Measurements from ENCODE around the gene ZFP36. TPM values are rescaled to one million over a fixed set of nuclear protein-coding genes. Genes with fewer than 3 reads are reported as not detected.

ZFP36 gene
- total RNA-seq, 4 donors from 2014 or later, result 280 to 924 (median 309) TPM

DNA sequence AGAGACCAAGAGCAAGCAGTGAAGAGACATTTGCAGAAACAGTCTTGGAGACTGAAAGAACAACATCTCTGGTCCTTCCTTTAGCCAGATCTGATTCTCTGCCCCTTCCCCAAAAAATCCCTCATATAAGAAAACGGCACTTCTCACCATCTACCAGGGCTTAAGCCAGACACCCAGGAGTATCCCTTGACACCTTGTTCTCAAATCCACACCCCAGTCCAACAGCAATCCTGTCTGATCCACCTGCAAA lies 4.1 kb downstream of the ZFP36 start:
- in situ Hi-C loops (cut with MboI; ENCODE audit: low pct_ligation_motif_present in 1 of 4, low pct_unique_long_range_greater_than_20kb in 1 of 4, low sequenced_read_pairs in 3 of 4) (no loop called here), intact Hi-C loops (cut with DNase I; ENCODE audit: low total_unique reads) (no loop called here)
- Histone ChIP-seq H3K4me1 (peaks cover 11 to 55% (median 43%) of the 10 kb centered on the region in 4 donors), H3K9me3 (no peaks in the 10 kb centered on the region), H3K27me3 (peaks cover 17% of the 10 kb centered on the region), H3K27ac (peak overlapping the region; percentile 98 to 100 (median 99)), H3K4me3 (peak overlapping the region in 3 of 4 donors; percentile 66 to 86 (median 83)), H3K36me3 (peaks cover 0 to 14% (median 8%) of the 10 kb centered on the region in 4 donors)
- DNase-seq, result no peak
- WGBS, 2 donors (ENCODE audit: low coverage in 1 of 2), result 47% methylated on average over 1 of the region's 1 CpG; no CpG with 5 or more reads in 1 of the 2 donors
- TF ChIP-seq POLR2A (IDR thresholded peaks at IDR 0.05) (no peak), EP300 (IDR thresholded peaks at IDR 0.05; ENCODE audit: low read depth) (no peak), POLR2AphosphoS5 (IDR thresholded peaks at IDR 0.05) (no peak)
- TF ChIP-seq, protein P1, sequence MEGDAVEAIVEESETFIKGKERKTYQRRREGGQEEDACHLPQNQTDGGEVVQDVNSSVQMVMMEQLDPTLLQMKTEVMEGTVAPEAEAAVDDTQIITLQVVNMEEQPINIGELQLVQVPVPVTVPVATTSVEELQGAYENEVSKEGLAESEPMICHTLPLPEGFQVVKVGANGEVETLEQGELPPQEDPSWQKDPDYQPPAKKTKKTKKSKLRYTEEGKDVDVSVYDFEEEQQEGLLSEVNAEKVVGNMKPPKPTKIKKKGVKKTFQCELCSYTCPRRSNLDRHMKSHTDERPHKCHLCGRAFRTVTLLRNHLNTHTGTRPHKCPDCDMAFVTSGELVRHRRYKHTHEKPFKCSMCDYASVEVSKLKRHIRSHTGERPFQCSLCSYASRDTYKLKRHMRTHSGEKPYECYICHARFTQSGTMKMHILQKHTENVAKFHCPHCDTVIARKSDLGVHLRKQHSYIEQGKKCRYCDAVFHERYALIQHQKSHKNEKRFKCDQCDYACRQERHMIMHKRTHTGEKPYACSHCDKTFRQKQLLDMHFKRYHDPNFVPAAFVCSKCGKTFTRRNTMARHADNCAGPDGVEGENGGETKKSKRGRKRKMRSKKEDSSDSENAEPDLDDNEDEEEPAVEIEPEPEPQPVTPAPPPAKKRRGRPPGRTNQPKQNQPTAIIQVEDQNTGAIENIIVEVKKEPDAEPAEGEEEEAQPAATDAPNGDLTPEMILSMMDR (IDR thresholded peaks at IDR 0.05), result no peak

DNA sequence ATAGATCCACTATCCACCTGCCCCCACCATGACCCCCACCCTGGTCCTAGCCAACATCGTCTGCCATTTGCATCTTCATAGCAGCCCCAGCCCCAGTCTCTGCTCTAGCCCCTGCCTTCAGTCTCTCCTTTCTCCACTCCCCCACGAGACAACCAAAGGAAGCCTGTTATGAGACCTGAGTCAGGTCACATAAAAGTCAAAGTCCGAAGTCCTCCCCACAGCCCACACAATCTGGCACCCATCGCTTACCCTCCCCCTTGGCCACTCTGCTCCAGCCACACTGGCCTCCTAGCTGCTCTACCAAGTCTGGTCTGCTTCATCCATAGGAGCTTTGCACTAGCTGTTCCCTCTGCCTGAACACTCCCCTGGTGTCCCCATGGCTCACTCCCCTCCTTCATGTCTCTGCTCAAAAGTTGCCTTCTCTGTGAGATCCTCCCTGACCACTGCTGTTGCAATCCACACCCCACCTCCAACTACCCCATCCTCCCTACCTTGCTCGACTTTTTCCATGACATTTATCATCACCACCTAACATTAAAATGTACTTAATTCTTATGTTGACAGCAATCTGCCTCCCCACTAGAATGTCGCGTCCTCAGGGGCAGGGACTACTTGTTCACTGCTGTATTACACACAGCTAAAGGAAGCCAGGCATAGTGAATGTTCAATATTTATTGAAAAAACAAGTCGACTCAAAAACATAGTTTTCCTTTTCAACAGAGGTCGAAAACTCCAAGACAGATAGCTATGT lies 4.6 kb downstream of the ZFP36 start:
- TF ChIP-seq, protein P1 (IDR thresholded peaks at IDR 0.05), result no peak
- peak; percentile 87 for TF ChIP-seq POLR2A (IDR thresholded peaks at IDR 0.05)
- peak; percentile 81 to 97 (median 95) for TF ChIP-seq POLR2AphosphoS5 (IDR thresholded peaks at IDR 0.05)
- no peak for TF ChIP-seq EP300 (IDR thresholded peaks at IDR 0.05; ENCODE audit: low read depth)
- in situ Hi-C loops (cut with MboI; ENCODE audit: low pct_ligation_motif_present in 1 of 4, low pct_unique_long_range_greater_than_20kb in 1 of 4, low sequenced_read_pairs in 3 of 4), result no loop called here
- peak overlapping the region in 3 of 4 donors; percentile 66 to 86 (median 83) for H3K4me3 ChIP-seq

DNA sequence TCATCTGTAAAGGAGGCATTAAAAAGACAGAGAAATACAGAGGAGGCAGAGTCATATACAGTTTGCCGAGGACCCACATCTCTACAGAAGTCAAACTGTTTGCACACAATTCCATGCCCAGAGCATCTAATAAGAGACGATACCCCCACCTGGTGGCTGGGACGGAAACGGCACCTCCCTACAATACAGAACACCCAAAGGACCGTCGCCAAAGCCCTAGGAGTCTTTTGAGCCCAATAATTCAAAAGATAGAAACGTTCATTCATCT lies 5.1 kb downstream of the ZFP36 start:
- WGBS, 2 donors (ENCODE audit: low coverage in 1 of 2), result 0% methylated on average over 1 to 7 of the region's 7 CpGs
- Histone ChIP-seq H3K4me3 (peak overlapping the region in 3 of 4 donors; percentile 10 to 84 (median 66)), H3K36me3 (peaks cover 0 to 14% (median 8%) of the 10 kb centered on the region in 4 donors), H3K27ac (peak overlapping the region; percentile 98 to 100 (median 99)), H3K27me3 (peaks cover 17% of the 10 kb centered on the region), H3K9me3 (no peaks in the 10 kb centered on the region), H3K4me1 (peaks cover 11 to 52% (median 39%) of the 10 kb centered on the region in 4 donors)
- in situ Hi-C loops (cut with MboI; ENCODE audit: low pct_ligation_motif_present in 1 of 4, low pct_unique_long_range_greater_than_20kb in 1 of 4, low sequenced_read_pairs in 3 of 4), result no loop called here
- intact Hi-C loops (cut with DNase I; ENCODE audit: low total_unique reads), result loop anchor here (2.0 kb wide), 1 partner anchor 13 kb away; no protein-coding TSS in a partner anchor
- TF ChIP-seq EP300 (IDR thresholded peaks at IDR 0.05; ENCODE audit: low read depth) (no peak), POLR2AphosphoS5 (IDR thresholded peaks at IDR 0.05) (peak in 1 of 3 donors; percentile 97)
- TF ChIP-seq, protein P1 (IDR thresholded peaks at IDR 0.05), result peak; percentile 84 to 100 (median 94)
- DNase-seq, result peak; percentile 96

More for the DNA sequence above, 4.6 kb downstream of the ZFP36 start:
- DNase-seq, result peak; percentile 86
- H3K27me3 ChIP-seq, result peaks cover 17% of the 10 kb centered on the region
- H3K36me3 ChIP-seq, result peaks cover 0 to 14% (median 8%) of the 10 kb centered on the region in 4 donors
- 6 to 14% methylated on average over 6 to 9 of the region's 9 CpGs for WGBS, 2 donors (ENCODE audit: low coverage in 1 of 2)
- peak overlapping the region; percentile 98 to 100 (median 99) for H3K27ac ChIP-seq
- no peaks in the 10 kb centered on the region for H3K9me3 ChIP-seq
- peaks cover 11 to 54% (median 39%) of the 10 kb centered on the region in 4 donors for H3K4me1 ChIP-seq
- intact Hi-C loops (cut with DNase I; ENCODE audit: low total_unique reads), result no loop called here

DNA sequence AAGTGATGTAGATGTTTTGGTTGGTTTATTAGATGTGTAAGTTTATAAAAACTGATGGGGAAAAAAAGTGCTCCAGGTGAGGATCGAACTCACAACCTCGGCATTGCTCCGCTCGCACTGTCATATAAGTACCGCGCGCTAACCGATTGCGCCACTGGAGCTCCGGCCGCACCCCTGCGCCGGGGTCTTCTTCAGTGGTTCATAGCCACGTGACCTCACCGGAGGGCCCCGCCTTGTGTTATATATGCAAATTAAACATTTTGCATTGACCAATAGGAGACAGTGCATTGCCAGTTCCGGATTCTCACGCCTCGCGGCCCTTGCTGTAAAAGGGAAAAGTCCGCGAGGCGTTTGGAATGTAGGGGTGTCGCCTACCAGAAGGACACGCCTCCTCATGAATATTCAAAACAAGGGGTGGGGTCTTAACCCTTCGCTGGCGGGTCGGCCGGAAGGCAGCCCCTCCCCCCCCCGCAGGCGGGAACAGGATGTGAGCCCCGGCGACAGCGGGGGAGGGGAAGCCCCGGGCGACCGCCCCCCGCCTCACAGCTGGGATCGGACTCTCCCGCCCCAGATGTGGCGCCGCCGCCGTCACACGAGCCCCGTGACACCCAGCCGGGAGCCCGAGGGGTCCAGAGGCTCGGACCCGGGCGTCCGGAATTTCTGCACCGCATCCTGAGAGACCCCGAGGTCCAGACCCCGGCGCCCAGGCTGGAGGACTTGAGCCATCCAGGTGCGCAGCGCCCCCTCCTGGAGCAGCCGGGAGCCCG lies 5.6 kb downstream of the ZFP36 start, which contains the start of gene PLEKHG2:
PLEKHG2 (plus strand) TSS at position 570 of the 767 bp plus-strand sequence. CDS start 1,418 bp downstream, outside the sequence.
- H3K4me3 ChIP-seq, result peak within 1 kb of the TSS; percentile 48 to 86 (median 75)
- H3K27me3 ChIP-seq, result peaks cover 17% of the 10 kb centered on the region
- 0 to 1% methylated on average over 7 to 35 of the region's 60 CpGs for WGBS, 2 donors (ENCODE audit: low coverage in 1 of 2)
- intact Hi-C loops (cut with DNase I; ENCODE audit: low total_unique reads), result loop anchor here (2.0 kb wide), 1 partner anchor 13 kb away; no protein-coding TSS in a partner anchor
- in situ Hi-C loops (cut with MboI; ENCODE audit: low pct_ligation_motif_present in 1 of 4, low pct_unique_long_range_greater_than_20kb in 1 of 4, low sequenced_read_pairs in 3 of 4), result no loop called here
- H3K36me3 ChIP-seq, result peaks cover 0 to 14% (median 8%) of the 10 kb centered on the region in 4 donors
- H3K9me3 ChIP-seq, result no peaks in the 10 kb centered on the region
- peak; percentile 97 for DNase-seq
- peak within 1 kb of the TSS; percentile 98 to 100 (median 99) for H3K27ac ChIP-seq
- peaks cover 11 to 52% (median 40%) of the 10 kb centered on the region in 4 donors for H3K4me1 ChIP-seq
- TF ChIP-seq POLR2A (IDR thresholded peaks at IDR 0.05), result peak; percentile 95
- TF ChIP-seq, protein P1 (IDR thresholded peaks at IDR 0.05), result peak; percentile 83 to 97 (median 91)
- no peak for TF ChIP-seq EP300 (IDR thresholded peaks at IDR 0.05; ENCODE audit: low read depth)
- TF ChIP-seq POLR2AphosphoS5 (IDR thresholded peaks at IDR 0.05), result peak; percentile 87 to 95 (median 93)
